ENCODE data around the gene ZNF264.
"Not testable (repeated sequence)": the region's sequence is repeated elsewhere in the genome, so short reads cannot be mapped to it uniquely, and the experiment has no call there.

ZNF264 gene

GRCh38 chr19:57245066-57245465 lies 53.8 kb downstream of the ZNF264 start:
- DNase-seq (ENCODE audit: low spot score), result no peak

GRCh38 chr19:57245959-57246358 lies 54.7 kb downstream of the ZNF264 start:
- no peak for DNase-seq (ENCODE audit: low spot score)

- no peak for DNase-seq (ENCODE audit: low spot score)
Observed at GRCh38 chr19:57248646-57249045, 57.3 kb downstream of the ZNF264 start.

- DNase-seq (ENCODE audit: low spot score), result no peak
Observed at GRCh38 chr19:57249329-57249728, 58.0 kb downstream of the ZNF264 start.

GRCh38 chr19:57253767-57254166 lies 62.5 kb downstream of the ZNF264 start:
- not testable (repeated sequence) for DNase-seq (ENCODE audit: low spot score)

GRCh38 chr19:57262044-57262443 lies 70.7 kb downstream of the ZNF264 start:
- no peak for DNase-seq (ENCODE audit: low spot score)

GRCh38 chr19:57263244-57263741 lies 72.0 kb downstream of the ZNF264 start:
- no peak for DNase-seq (ENCODE audit: low spot score)

GRCh38 chr19:57267291-57267690 lies 76.0 kb downstream of the ZNF264 start:
- no peak for DNase-seq (ENCODE audit: low spot score)

- no peak for DNase-seq (ENCODE audit: low spot score)
Observed at GRCh38 chr19:57269515-57270250, 78.4 kb downstream of the ZNF264 start.

- DNase-seq (ENCODE audit: low spot score), result no peak
Observed at GRCh38 chr19:57271280-57271679, 80.0 kb downstream of the ZNF264 start.

Data from ecto neural progenitor cell (in vitro differentiated cells).